Breast epithelium (tissue), 3 donors: ENCODE data around the gene CAMTA1.

Source experiments
- POLR2A ChIP-seq: fragments of 450-650 bp; IDR thresholded peaks from one replicate; pipeline ENCODE4 v1.6.1; 2016; ENCODE audit warnings: antibody characterized with exemption, mild to moderate bottlenecking, moderate library complexity
- POLR2AphosphoS5 ChIP-seq, 3 donors: sonication (generic); formaldehyde crosslinking; IDR thresholded peaks; one replicate each; pipeline ENCODE4 v1.6.1; 2017; ENCODE audit warnings: antibody characterized with exemption in 3 of 3
- TF ChIP-seq, protein P1 (sequence below), 3 donors: fragments of 450-650 bp; IDR thresholded peaks; one replicate each; pipeline ENCODE4 v1.5.1; 2016 to 2017; ENCODE audit warnings: antibody characterized with exemption in 3 of 3, mild to moderate bottlenecking in 3 of 3, moderate library complexity in 3 of 3

DNA sequence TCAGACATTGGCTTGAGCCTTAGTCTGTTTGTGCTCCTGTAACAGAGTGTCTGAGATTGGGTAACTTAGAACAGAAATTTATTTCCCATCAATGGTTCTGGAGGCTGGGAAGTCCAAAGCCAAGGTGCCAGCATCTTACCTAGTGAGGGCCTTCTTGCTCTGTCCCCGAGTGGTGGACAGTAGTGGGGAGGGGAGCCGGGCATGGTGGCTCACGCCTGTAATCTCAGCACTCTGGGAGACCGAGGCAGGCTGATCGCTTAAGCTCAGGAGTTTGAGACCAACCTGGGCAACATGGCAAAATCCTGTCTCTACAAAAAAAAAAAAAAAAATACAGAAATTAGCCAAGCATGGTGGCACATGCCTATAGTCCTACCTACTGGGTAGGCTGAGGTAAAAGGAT, 649.3 kb downstream of the CAMTA1 start:
- TF ChIP-seq, protein P1, sequence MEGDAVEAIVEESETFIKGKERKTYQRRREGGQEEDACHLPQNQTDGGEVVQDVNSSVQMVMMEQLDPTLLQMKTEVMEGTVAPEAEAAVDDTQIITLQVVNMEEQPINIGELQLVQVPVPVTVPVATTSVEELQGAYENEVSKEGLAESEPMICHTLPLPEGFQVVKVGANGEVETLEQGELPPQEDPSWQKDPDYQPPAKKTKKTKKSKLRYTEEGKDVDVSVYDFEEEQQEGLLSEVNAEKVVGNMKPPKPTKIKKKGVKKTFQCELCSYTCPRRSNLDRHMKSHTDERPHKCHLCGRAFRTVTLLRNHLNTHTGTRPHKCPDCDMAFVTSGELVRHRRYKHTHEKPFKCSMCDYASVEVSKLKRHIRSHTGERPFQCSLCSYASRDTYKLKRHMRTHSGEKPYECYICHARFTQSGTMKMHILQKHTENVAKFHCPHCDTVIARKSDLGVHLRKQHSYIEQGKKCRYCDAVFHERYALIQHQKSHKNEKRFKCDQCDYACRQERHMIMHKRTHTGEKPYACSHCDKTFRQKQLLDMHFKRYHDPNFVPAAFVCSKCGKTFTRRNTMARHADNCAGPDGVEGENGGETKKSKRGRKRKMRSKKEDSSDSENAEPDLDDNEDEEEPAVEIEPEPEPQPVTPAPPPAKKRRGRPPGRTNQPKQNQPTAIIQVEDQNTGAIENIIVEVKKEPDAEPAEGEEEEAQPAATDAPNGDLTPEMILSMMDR (IDR thresholded peaks at IDR 0.05): no peak
- TF ChIP-seq POLR2A: no peak
- no peak for TF ChIP-seq POLR2AphosphoS5 (IDR thresholded peaks at IDR 0.05)
